Uterus (tissue), 4 donors: ENCODE measurements around the gene ASPDH. TPM values are rescaled to one million over a fixed set of nuclear protein-coding genes. Genes with fewer than 3 reads are reported as not detected.
A peak's percentile ranks its signal among the peaks of the same experiment; 100 is the strongest.

Experiments used
- DNase-seq, 2 donors: peaks; one replicate each; pipeline ENCODE4 v3.0.0-alpha.2; 2019 to 2020
- H3K27ac ChIP-seq, 2 donors: fragments of 200-600 bp; sonication (generic); 1 replicate in 1 of 2; 2 replicates in 1 of 2; pipeline ENCODE4 v1.5.1; 2016 to 2018
- H3K27me3 ChIP-seq, 2 donors: fragments of 200-600 bp; sonication (generic); one replicate each; pipeline ENCODE4 v1.5.1; 2018 to 2019; ENCODE audit warnings: control low read depth in 1 of 2
- H3K36me3 ChIP-seq, 2 donors: fragments of 200-600 bp; sonication (generic); one replicate each; pipeline ENCODE4 v1.5.1; 2019; ENCODE audit warnings: control low read depth in 1 of 2
- H3K4me1 ChIP-seq, 2 donors: fragments of 200-600 bp; sonication (generic); one replicate each; pipeline ENCODE4 v1.5.1; 2018 to 2019; ENCODE audit warnings: control low read depth in 1 of 2
- H3K4me3 ChIP-seq, 2 donors: fragments of 200-600 bp; sonication (generic); 1 replicate in 1 of 2; 2 replicates in 1 of 2; pipeline ENCODE4 v1.5.1; 2018 to 2019; ENCODE audit warnings: mild to moderate bottlenecking in 1 of 2
- H3K9me3 ChIP-seq, 2 donors: fragments of 200-600 bp; sonication (generic); one replicate each; pipeline ENCODE4 v1.5.1; 2019; ENCODE audit warnings: control low read depth in 1 of 2
- CTCF ChIP-seq, 4 experiments: fragments of 200-600 bp in 2 of 4; fragments of 450-650 bp in 2 of 4; sonication (generic) in 2 of 4; IDR thresholded peaks; one replicate each; pipeline ENCODE4 v1.5.1; 2016 to 2019; ENCODE audit warnings: antibody characterized with exemption in 4 of 4, mild to moderate bottlenecking in 2 of 4, moderate library complexity in 1 of 4
- POLR2A ChIP-seq, 2 donors: fragments of 450-650 bp; IDR thresholded peaks; one replicate each; pipeline ENCODE4 v1.6.1; 2016; ENCODE audit warnings: antibody characterized with exemption in 2 of 2, mild to moderate bottlenecking in 1 of 2, moderate library complexity in 1 of 2
- intact Hi-C: fragments of 100-400 bp; cut with DNase I; formaldehyde crosslinking; loops from one replicate; pipeline ENCODE4 v1.15.1; 2023; ENCODE audit warnings: low total_unique reads
- total RNA-seq, 4 donors: library from RNA; depleted of rRNA in 3 of 4; stranded (reverse); fragments of >200 nt in 3 of 4; gene quantifications; one replicate each; pipeline versions ENCODE4 v1.1.0 to v1.2.4, GENCODE V29; 2014 to 2023
- donor health status: DM: yes; HTN: yes; CAD: no.

ASPDH gene
- total RNA-seq, 4 donors from 2014 or later = not detected

GRCh38 chr19:50510700-50511068 lies 3.0 kb downstream of the ASPDH start:
- peak overlapping the region; percentile 59 to 97 for H3K4me3 ChIP-seq
- peak overlapping the region; percentile 85 to 88 for H3K27ac ChIP-seq
- intact Hi-C loops = no loop called here
- DNase-seq = no peak
- H3K9me3 ChIP-seq = no peaks in the 10 kb centered on the region
- TF ChIP-seq CTCF (IDR thresholded peaks at IDR 0.05) = no peak
- TF ChIP-seq POLR2A (IDR thresholded peaks at IDR 0.05) = no peak
- H3K4me1 ChIP-seq = peaks cover 0 to 7% of the 10 kb centered on the region in 2 donors
- H3K27me3 ChIP-seq = no peaks in the 10 kb centered on the region
- H3K36me3 ChIP-seq = no peaks in the 10 kb centered on the region

GRCh38 chr19:50510121-50510670 lies 3.5 kb downstream of the ASPDH start:
- peak overlapping the region; percentile 59 to 97 for H3K4me3 ChIP-seq
- intact Hi-C loops = no loop called here
- no peaks in the 10 kb centered on the region for H3K36me3 ChIP-seq
- no peaks in the 10 kb centered on the region for H3K9me3 ChIP-seq
- H3K27ac ChIP-seq = peak overlapping the region; percentile 85 to 88
- DNase-seq = no peak
- peaks cover 0 to 7% of the 10 kb centered on the region in 2 donors for H3K4me1 ChIP-seq
- TF ChIP-seq CTCF (IDR thresholded peaks at IDR 0.05) = no peak
- no peak for TF ChIP-seq POLR2A (IDR thresholded peaks at IDR 0.05)
- no peaks in the 10 kb centered on the region for H3K27me3 ChIP-seq

GRCh38 chr19:50509366-50509765 lies 4.3 kb downstream of the ASPDH start:
- Histone ChIP-seq H3K27ac (no peak overlapping the region), H3K4me1 (peaks cover 0 to 7% of the 10 kb centered on the region in 2 donors), H3K36me3 (no peaks in the 10 kb centered on the region), H3K27me3 (no peaks in the 10 kb centered on the region), H3K9me3 (no peaks in the 10 kb centered on the region), H3K4me3 (no peak overlapping the region)
- no peak for DNase-seq
- intact Hi-C loops = no loop called here
- TF ChIP-seq CTCF (IDR thresholded peaks at IDR 0.05) (no peak), POLR2A (IDR thresholded peaks at IDR 0.05) (no peak)

GRCh38 chr19:50508843-50509190 lies 4.9 kb downstream of the ASPDH start:
- Histone ChIP-seq H3K36me3 (no peaks in the 10 kb centered on the region), H3K27me3 (no peaks in the 10 kb centered on the region), H3K4me1 (peaks cover 0 to 7% of the 10 kb centered on the region in 2 donors), H3K9me3 (no peaks in the 10 kb centered on the region), H3K4me3 (no peak overlapping the region), H3K27ac (no peak overlapping the region)
- DNase-seq = no peak
- TF ChIP-seq POLR2A (IDR thresholded peaks at IDR 0.05) = no peak
- TF ChIP-seq CTCF (IDR thresholded peaks at IDR 0.05) = no peak
- intact Hi-C loops = no loop called here

GRCh38 chr19:50507376-50507775 lies 6.3 kb downstream of the ASPDH start:
- Histone ChIP-seq H3K27me3 (no peaks in the 10 kb centered on the region), H3K27ac (no peak overlapping the region), H3K36me3 (no peaks in the 10 kb centered on the region), H3K4me1 (peaks cover 0 to 7% of the 10 kb centered on the region in 2 donors), H3K4me3 (no peak overlapping the region), H3K9me3 (no peaks in the 10 kb centered on the region)
- no peak for DNase-seq
- intact Hi-C loops = no loop called here
- no peak for TF ChIP-seq CTCF (IDR thresholded peaks at IDR 0.05)
- no peak for TF ChIP-seq POLR2A (IDR thresholded peaks at IDR 0.05)
